ENCODE results near the gene SZT2. TPM values are rescaled to one million over a fixed set of nuclear protein-coding genes. Genes with fewer than 3 reads are reported as not detected.
"Not testable (repeated sequence)": the region's sequence is repeated elsewhere in the genome, so short reads cannot be mapped to it uniquely, and the experiment has no call there.

SZT2 gene
- total and polyA plus RNA-seq, 8 donors, result 18.5 to 54.9 (median 24.6) TPM

DNA sequence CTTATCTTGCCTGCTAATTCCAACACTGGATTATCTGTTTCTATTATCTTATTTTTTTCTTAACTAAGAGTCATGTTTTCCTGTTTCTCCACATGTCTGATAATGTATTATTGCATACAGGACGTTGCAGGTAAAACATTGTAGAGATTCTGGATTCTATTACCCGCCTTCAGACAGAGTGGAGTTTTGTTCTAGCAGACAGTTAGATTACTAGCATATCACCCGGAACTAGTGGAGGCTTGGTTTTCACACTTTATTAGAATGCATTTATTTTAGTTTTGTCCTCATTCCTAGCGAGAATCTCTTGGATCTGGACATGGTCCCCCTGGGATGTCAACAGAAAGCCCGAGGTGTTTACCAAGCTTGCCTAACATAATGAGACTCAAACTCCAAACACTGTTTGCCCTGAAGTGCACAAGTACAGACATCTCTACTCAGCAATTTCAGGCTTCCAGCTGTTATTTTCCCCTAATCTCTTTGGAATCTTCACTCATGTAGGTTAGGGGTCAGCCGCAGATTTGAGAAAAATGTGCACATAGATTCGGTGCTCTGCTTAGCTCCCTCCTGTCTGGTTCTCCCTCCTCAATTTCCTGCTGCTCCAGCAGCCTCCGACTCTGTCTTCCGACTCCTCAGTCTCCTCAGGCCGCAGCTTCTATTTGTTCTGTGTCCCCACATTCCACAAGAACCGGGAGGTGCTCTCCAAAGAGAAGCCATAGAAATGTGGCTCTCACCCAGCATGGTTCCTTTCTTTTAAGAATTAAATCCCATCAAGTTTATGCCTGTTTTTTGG is 104.2 kb downstream of the SZT2 start:
- Histone ChIP-seq H3K36me3 (no peaks in the 10 kb centered on the region), H3K27me3 (no peaks in the 10 kb centered on the region), H3K27ac (no peak overlapping the region), H3K9me3 (no peaks in the 10 kb centered on the region), H3K4me3 (no peak overlapping the region), H3K4me1 (no peaks in the 10 kb centered on the region)
- 75 to 81% methylated on average over 11 of the region's 11 CpGs for WGBS, 2 donors
- TF ChIP-seq, protein P1, sequence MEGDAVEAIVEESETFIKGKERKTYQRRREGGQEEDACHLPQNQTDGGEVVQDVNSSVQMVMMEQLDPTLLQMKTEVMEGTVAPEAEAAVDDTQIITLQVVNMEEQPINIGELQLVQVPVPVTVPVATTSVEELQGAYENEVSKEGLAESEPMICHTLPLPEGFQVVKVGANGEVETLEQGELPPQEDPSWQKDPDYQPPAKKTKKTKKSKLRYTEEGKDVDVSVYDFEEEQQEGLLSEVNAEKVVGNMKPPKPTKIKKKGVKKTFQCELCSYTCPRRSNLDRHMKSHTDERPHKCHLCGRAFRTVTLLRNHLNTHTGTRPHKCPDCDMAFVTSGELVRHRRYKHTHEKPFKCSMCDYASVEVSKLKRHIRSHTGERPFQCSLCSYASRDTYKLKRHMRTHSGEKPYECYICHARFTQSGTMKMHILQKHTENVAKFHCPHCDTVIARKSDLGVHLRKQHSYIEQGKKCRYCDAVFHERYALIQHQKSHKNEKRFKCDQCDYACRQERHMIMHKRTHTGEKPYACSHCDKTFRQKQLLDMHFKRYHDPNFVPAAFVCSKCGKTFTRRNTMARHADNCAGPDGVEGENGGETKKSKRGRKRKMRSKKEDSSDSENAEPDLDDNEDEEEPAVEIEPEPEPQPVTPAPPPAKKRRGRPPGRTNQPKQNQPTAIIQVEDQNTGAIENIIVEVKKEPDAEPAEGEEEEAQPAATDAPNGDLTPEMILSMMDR (IDR thresholded peaks at IDR 0.05), result no peak
- DNase-seq (no peak), ATAC-seq (no peak), FAIRE-seq (no peak)
- intact Hi-C loops (cut with DNase I), result no loop called here

DNA sequence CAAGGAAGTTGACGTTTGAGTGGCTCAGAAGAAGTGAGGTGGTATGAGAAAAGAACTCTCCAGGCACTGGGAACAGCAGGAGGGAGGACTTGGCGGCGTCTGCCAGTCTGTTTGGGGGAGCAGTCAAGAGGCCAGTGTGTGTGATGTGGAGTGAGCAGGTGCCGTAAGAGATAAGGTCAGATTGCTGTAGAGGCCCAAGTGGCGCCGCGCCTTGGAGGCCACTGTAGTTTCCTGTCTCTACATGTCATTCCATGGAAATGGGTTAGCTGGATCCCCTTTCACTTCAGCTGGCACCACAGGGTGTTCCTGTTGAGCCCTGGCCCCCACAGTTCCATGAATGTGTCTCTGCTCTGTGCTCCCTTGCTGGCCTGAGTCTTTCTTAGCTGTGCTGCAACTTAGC is 105.5 kb downstream of the SZT2 start:
- FAIRE-seq, result no peak
- TF ChIP-seq, protein P1 (IDR thresholded peaks at IDR 0.05), result no peak
- intact Hi-C loops (cut with DNase I), result no loop called here
- no peak for ATAC-seq
- no peaks in the 10 kb centered on the region for H3K4me1 ChIP-seq
- no peak for DNase-seq
- H3K4me3 ChIP-seq, result no peak overlapping the region
- no peaks in the 10 kb centered on the region for H3K36me3 ChIP-seq
- H3K27me3 ChIP-seq, result no peaks in the 10 kb centered on the region
- no peaks in the 10 kb centered on the region for H3K9me3 ChIP-seq
- 92 to 94% methylated on average over 7 of the region's 7 CpGs for WGBS, 2 donors
- H3K27ac ChIP-seq, result no peak overlapping the region

DNA sequence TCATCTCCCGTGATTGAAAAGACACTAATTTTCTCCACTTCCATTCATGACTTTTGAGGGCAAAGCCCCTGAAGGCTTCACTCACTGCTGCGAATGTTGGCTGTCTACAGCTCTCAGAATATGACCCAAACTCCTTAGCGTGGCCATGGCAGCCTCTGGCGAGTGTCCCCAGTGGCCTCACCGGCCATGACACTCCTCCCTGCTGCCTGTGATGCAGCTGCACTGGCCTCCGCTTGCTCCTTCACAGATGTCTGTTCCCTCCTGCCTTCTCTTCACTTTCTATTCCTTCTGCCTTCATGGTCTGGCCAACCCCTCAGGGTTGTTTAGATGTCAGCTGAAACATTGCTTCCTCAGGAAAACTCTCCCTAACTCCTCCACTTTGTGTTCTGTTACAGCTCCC is 110.2 kb downstream of the SZT2 start:
- intact Hi-C loops (cut with DNase I), result loop anchor here in 1 of 3 donors (10.0 kb wide), 1 partner anchor 55 kb away; no protein-coding TSS in a partner anchor
- no peak for FAIRE-seq
- DNase-seq, result no peak
- ATAC-seq, result no peak
- no peaks in the 10 kb centered on the region for H3K36me3 ChIP-seq
- H3K27ac ChIP-seq, result no peak overlapping the region
- no peak overlapping the region for H3K4me3 ChIP-seq
- TF ChIP-seq, protein P1 (IDR thresholded peaks at IDR 0.05), result no peak
- 87 to 93% methylated on average over 6 of the region's 6 CpGs for WGBS, 2 donors
- H3K27me3 ChIP-seq, result no peaks in the 10 kb centered on the region
- no peaks in the 10 kb centered on the region for H3K9me3 ChIP-seq
- no peaks in the 10 kb centered on the region for H3K4me1 ChIP-seq

DNA sequence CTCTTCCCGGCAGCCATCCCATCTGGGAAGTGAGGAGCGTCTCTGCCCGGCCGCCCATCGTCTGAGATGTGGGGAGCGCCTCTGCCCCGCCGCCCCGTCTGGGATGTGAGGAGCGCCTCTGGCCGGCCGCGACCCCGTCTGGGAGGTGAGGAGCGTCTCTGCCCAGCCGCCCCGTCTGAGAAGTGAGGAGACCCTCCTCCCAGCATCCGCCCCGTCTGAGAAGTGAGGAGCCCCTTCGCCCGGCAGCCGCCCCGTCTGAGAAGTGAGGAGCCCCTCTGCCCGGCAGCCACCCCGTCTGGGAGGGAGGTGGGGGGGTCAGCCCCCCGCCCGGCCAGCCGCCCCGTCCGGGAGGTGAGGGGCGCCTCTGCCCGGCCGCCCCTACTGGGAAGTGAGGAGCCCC is 112.1 kb downstream of the SZT2 start:
- 95 to 96% methylated on average over 12 to 18 of the region's 33 CpGs for WGBS, 2 donors
- not testable (repeated sequence) for FAIRE-seq

DNA sequence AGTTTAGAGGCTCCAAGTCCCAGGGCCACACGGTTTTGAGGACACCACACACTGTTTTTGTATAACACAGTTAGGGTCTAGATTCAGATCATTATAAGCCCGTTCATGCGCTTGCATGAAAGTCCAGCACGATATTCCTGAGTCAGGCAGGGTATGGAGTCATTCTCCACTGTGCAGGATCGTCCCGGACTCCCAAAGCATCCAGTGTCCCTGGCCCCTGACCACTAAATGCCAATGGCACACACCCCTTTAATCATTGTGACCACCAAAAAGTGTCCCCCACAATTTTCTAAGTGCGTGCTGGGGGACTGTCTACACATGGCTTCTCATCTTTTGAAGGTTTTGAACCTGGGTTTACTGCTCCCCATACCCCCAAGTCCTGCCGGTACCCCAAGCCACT is 113.8 kb downstream of the SZT2 start:
- WGBS, 2 donors, result 91 to 95% methylated on average over 8 of the region's 8 CpGs
- FAIRE-seq (no peak), DNase-seq (no peak), ATAC-seq (no peak)
- H3K36me3 ChIP-seq, result no peaks in the 10 kb centered on the region
- TF ChIP-seq, protein P1 (IDR thresholded peaks at IDR 0.05), result no peak
- H3K4me1 ChIP-seq, result no peaks in the 10 kb centered on the region
- H3K27ac ChIP-seq, result no peak overlapping the region
- H3K4me3 ChIP-seq, result no peak overlapping the region
- no peaks in the 10 kb centered on the region for H3K9me3 ChIP-seq
- no peaks in the 10 kb centered on the region for H3K27me3 ChIP-seq
- intact Hi-C loops (cut with DNase I), result loop anchor here in 1 of 3 donors (10.0 kb wide), 1 partner anchor 59 kb away; no protein-coding TSS in a partner anchor

More for the DNA sequence above, 112.1 kb downstream of the SZT2 start:
- H3K36me3 ChIP-seq, H3K9me3 ChIP-seq, H3K4me3 ChIP-seq, DNase-seq, H3K4me1 ChIP-seq, H3K27me3 ChIP-seq, H3K27ac ChIP-seq, ATAC-seq: not testable (repeated sequence)
- intact Hi-C loops (cut with DNase I), result loop anchor here in 1 of 3 donors (10.0 kb wide), 1 partner anchor 57 kb away; no protein-coding TSS in a partner anchor

Small RNAs within 50 kb of the gene (microRNA-seq; reads per million reads assigned to microRNA genes)
- gene MIR6734 (0.59 to 1.2 reads per million in 2 donors), gene MIR6735 (0.29 to 0.39 reads per million in 2 donors)

Other genes starting within 250 kb of the SZT2 start
- 10 to 100 TPM; 13.2 to 29.5 (median 22.8) TPM for gene EBNA1BP2, start 217.6 kb upstream of the SZT2 start, total RNA-seq
- 10 to 100 TPM; 23.4 to 47.1 TPM for gene EBNA1BP2, start 217.6 kb upstream of the SZT2 start, polyA plus RNA-seq
- gene CFAP57, start 217.6 kb upstream of the SZT2 start, total RNA-seq, result under 1 TPM; 0.14 to 0.47 (median 0.21) TPM
- gene CFAP57, start 217.6 kb upstream of the SZT2 start, polyA plus RNA-seq, result under 1 TPM; 0.14 to 0.61 TPM
- 10 to 100 TPM; 27.5 to 56.5 (median 38.6) TPM for gene TMEM125, start 119.9 kb upstream of the SZT2 start, total RNA-seq
- 10 to 100 TPM; 52.0 to 75.0 TPM for gene TMEM125, start 119.9 kb upstream of the SZT2 start, polyA plus RNA-seq
- 10 to 100 TPM in 5 of 6 donors, 1 to 10 TPM in 1; 9.1 to 17.2 (median 12.4) TPM for gene C1orf210, start 104.3 kb upstream of the SZT2 start, total RNA-seq
- gene C1orf210, start 104.3 kb upstream of the SZT2 start, polyA plus RNA-seq, result 10 to 100 TPM in 1 of 2 donors, 1 to 10 TPM in 1; 5.7 to 13.7 TPM
- gene TIE1, start 88.9 kb upstream of the SZT2 start, total RNA-seq, result 1 to 10 TPM; 2.1 to 6.2 (median 3.7) TPM
- 1 to 10 TPM; 6.9 to 8.3 TPM for gene TIE1, start 88.9 kb upstream of the SZT2 start, polyA plus RNA-seq
- under 1 TPM in 4 of 6 donors, not detected in 2; 0.12 to 0.43 (median 0.19) TPM for gene MPL, start 52.1 kb upstream of the SZT2 start, total RNA-seq
- under 1 TPM; 0.08 to 0.09 TPM for gene MPL, start 52.1 kb upstream of the SZT2 start, polyA plus RNA-seq
- 1 to 10 TPM in 3 of 6 donors, under 1 TPM in 3; 0.12 to 1.8 (median 0.80) TPM for gene CDC20, start 30.9 kb upstream of the SZT2 start, total RNA-seq
- gene CDC20, start 30.9 kb upstream of the SZT2 start, polyA plus RNA-seq, result under 1 TPM; 0.23 to 0.61 TPM
- 10 to 100 TPM; 22.8 to 44.9 (median 29.5) TPM for gene ELOVL1, start 21.9 kb upstream of the SZT2 start, total RNA-seq
- 10 to 100 TPM; 32.2 to 43.5 TPM for gene ELOVL1, start 21.9 kb upstream of the SZT2 start, polyA plus RNA-seq
- 10 to 100 TPM; 13.5 to 22.6 (median 16.6) TPM for gene MED8, start 99 bp upstream of the SZT2 start, total RNA-seq
- 10 to 100 TPM; 15.3 to 24.8 TPM for gene MED8, start 99 bp upstream of the SZT2 start, polyA plus RNA-seq
- gene HYI, start 64.0 kb downstream of the SZT2 start, total RNA-seq, result 10 to 100 TPM; 39.9 to 73.1 (median 55.0) TPM
- gene HYI, start 64.0 kb downstream of the SZT2 start, polyA plus RNA-seq, result 100 to 1,000 TPM; 229 to 235 TPM
- 100 to 1,000 TPM in 5 of 6 donors, 10 to 100 TPM in 1; 89.2 to 210 (median 131) TPM for gene PTPRF, start 141.0 kb downstream of the SZT2 start, total RNA-seq
- gene PTPRF, start 141.0 kb downstream of the SZT2 start, polyA plus RNA-seq, result 10 to 100 TPM; 42.9 to 44.6 TPM

All from pancreas (tissue), 10 donors.